Activated naive CD8-positive, alpha-beta T cell treated with anti-CD3 and anti-CD28 coated beads for 36 hours (primary cell): Measurements from ENCODE around the gene MGST3. TPM values are rescaled to one million over a fixed set of nuclear protein-coding genes. Genes with fewer than 3 reads are reported as not detected.
A peak's percentile ranks its signal among the peaks of the same experiment; 100 is the strongest.
"Not testable (repeated sequence)": the region's sequence is repeated elsewhere in the genome, so short reads cannot be mapped to it uniquely, and the experiment has no call there.

ENCODE experiments used
- DNase-seq: peaks from one replicate; pipeline ENCODE4 v3.0.0; 2021
- H3K27ac Mint-ChIP-seq: one replicate; pipeline ENCODE4 v1.8.0; 2022; ENCODE audit warnings: mild to moderate bottlenecking, moderate library complexity, mixed read lengths
- H3K27me3 Mint-ChIP-seq: one replicate; pipeline ENCODE4 v1.8.0; 2022; ENCODE audit warnings: mild to moderate bottlenecking, mixed read lengths
- H3K36me3 Mint-ChIP-seq: one replicate; pipeline ENCODE4 v1.8.0; 2021; ENCODE audit warnings: mild to moderate bottlenecking, mixed read lengths
- H3K4me1 Mint-ChIP-seq: one replicate; pipeline ENCODE4 v1.8.0; 2021; ENCODE audit warnings: mixed read lengths
- H3K4me3 Mint-ChIP-seq: one replicate; pipeline ENCODE4 v1.8.0; 2022; ENCODE audit warnings: mild to moderate bottlenecking, moderate library complexity, mixed read lengths
- H3K9me3 Mint-ChIP-seq: one replicate; pipeline ENCODE4 v1.8.0; 2022; ENCODE audit warnings: mixed read lengths
- total RNA-seq, 2 experiments: library from RNA; stranded (reverse); gene quantifications; one replicate each; pipeline ENCODE4 v1.2.3, GENCODE V29; 2021

The MGST3 gene
- total RNA-seq, 2 experiments from 2014 or later, result 31.7 to 33.3 TPM

- Mint-ChIP-seq H3K4me1 (peaks cover 36% of the 10 kb centered on the region), H3K36me3 (peaks cover 31% of the 10 kb centered on the region), H3K4me3 (peak overlapping the region; percentile 100), H3K27ac (no peak overlapping the region), H3K27me3 (no peaks in the 10 kb centered on the region), H3K9me3 (no peaks in the 10 kb centered on the region)
- no peak for DNase-seq
Observed at GRCh38 chr1:165696625-165697100, 65.6 kb downstream of the MGST3 start.

GRCh38 chr1:165697491-165697880 lies 66.5 kb downstream of the MGST3 start:
- no peaks in the 10 kb centered on the region for H3K27me3 Mint-ChIP-seq

GRCh38 chr1:165697881-165698760 lies 67.1 kb downstream of the MGST3 start, which contains the start of gene ALDH9A1:
Gene ALDH9A1 (minus strand): TSS chr1:165698562. CDS start chr1:165698558, 4 bp downstream.
- peak; percentile 90 for DNase-seq
- Mint-ChIP-seq H3K27ac (peak within 1 kb of the TSS; percentile 98), H3K27me3 (no peaks in the 10 kb centered on the region), H3K4me1 (peaks cover 30% of the 10 kb centered on the region), H3K36me3 (peaks cover 17% of the 10 kb centered on the region), H3K9me3 (no peaks in the 10 kb centered on the region), H3K4me3 (peak within 1 kb of the TSS; percentile 100)

More at GRCh38 chr1:165697491-165697880, 66.5 kb downstream of the MGST3 start:
- H3K27ac Mint-ChIP-seq, result peak overlapping the region; percentile 98
- no peak for DNase-seq
- peaks cover 30% of the 10 kb centered on the region for H3K4me1 Mint-ChIP-seq
- H3K4me3 Mint-ChIP-seq, result peak overlapping the region; percentile 100
- peaks cover 23% of the 10 kb centered on the region for H3K36me3 Mint-ChIP-seq
- H3K9me3 Mint-ChIP-seq, result no peaks in the 10 kb centered on the region

GRCh38 chr1:165698761-165699052 lies 67.7 kb downstream of the MGST3 start:
- H3K27me3 Mint-ChIP-seq, result no peaks in the 10 kb centered on the region
- peak overlapping the region; percentile 98 for H3K27ac Mint-ChIP-seq
- DNase-seq, result no peak
- peak overlapping the region; percentile 100 for H3K4me3 Mint-ChIP-seq
- H3K9me3 Mint-ChIP-seq, result no peaks in the 10 kb centered on the region
- H3K4me1 Mint-ChIP-seq, result peaks cover 30% of the 10 kb centered on the region
- peaks cover 11% of the 10 kb centered on the region for H3K36me3 Mint-ChIP-seq

GRCh38 chr1:165699577-165699976 lies 68.5 kb downstream of the MGST3 start:
- Mint-ChIP-seq H3K36me3 (peaks cover 6% of the 10 kb centered on the region), H3K4me3 (peak overlapping the region; percentile 10), H3K9me3 (no peaks in the 10 kb centered on the region), H3K27ac (no peak overlapping the region), H3K27me3 (no peaks in the 10 kb centered on the region), H3K4me1 (peaks cover 30% of the 10 kb centered on the region)
- DNase-seq, result no peak

GRCh38 chr1:165701922-165702321 lies 70.9 kb downstream of the MGST3 start:
- H3K27me3 Mint-ChIP-seq, H3K36me3 Mint-ChIP-seq, H3K4me3 Mint-ChIP-seq, DNase-seq, H3K9me3 Mint-ChIP-seq, H3K27ac Mint-ChIP-seq: not testable (repeated sequence)
- H3K4me1 Mint-ChIP-seq, result peaks cover 14% of the 10 kb centered on the region

- Mint-ChIP-seq H3K4me3 (no peak overlapping the region), H3K4me1 (peaks cover 10% of the 10 kb centered on the region), H3K36me3 (no peaks in the 10 kb centered on the region), H3K27ac (no peak overlapping the region), H3K9me3 (no peaks in the 10 kb centered on the region), H3K27me3 (peaks cover 17% of the 10 kb centered on the region)
- no peak for DNase-seq
Observed at GRCh38 chr1:165703648-165704047, 72.6 kb downstream of the MGST3 start.

Other genes with a start within 250 kb of the MGST3 start
- under 1 TPM in 1 of 2 experiments, not detected in 1; 0.10 TPM for gene RXRG, start 186.1 kb upstream of the MGST3 start, total RNA-seq
- not detected for gene LRRC52, start 87.2 kb upstream of the MGST3 start, total RNA-seq
- gene ALDH9A1, start 67.3 kb downstream of the MGST3 start, total RNA-seq, result 10 to 100 TPM; 41.3 to 43.6 TPM
- 10 to 100 TPM; 79.9 to 81.1 TPM for gene TMCO1, start 137.6 kb downstream of the MGST3 start, total RNA-seq
- 10 to 100 TPM; 88.6 to 92.2 TPM for gene UCK2, start 196.4 kb downstream of the MGST3 start, total RNA-seq